ENCODE results near the gene C1orf52. TPM values are rescaled to one million over a fixed set of nuclear protein-coding genes. Genes with fewer than 3 reads are reported as not detected.

C1orf52 gene
- total RNA-seq, 3 donors from 2014 or later, result 11.6 to 21.6 (median 15.0) TPM

DNA sequence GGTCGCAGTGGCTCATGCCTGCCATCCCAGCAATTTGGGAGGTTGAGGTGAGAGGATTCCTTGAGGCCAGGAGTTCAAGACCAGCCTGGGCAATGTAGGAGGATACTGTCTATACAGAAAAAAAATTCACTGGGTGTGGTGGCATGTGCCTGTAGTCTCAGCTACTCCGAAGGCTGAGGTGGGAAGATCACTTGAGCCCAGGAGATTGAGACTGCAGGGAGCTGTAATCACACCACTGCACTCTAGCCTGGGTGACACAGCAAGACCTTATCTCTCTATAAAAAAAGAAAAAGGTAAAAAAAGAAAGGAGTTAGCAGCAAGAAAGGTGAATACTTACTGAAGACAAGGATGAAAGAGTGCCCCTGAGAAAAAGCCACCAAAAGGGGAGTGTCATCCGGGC lies 40.7 kb upstream of the C1orf52 start:
- DNase-seq (ENCODE audit: low spot score in 2 of 2), result no peak
- H3K27me3 ChIP-seq, result no peaks in the 10 kb centered on the region
- no peaks in the 10 kb centered on the region for H3K4me1 ChIP-seq
- intact Hi-C loops (cut with DNase I; ENCODE audit: low total_unique reads), result loop anchor here (10.0 kb wide), 1 partner anchor 275 kb away; no protein-coding TSS in a partner anchor
- no peaks in the 10 kb centered on the region for H3K36me3 ChIP-seq
- H3K27ac ChIP-seq, result peak overlapping the region in 1 of 2 donors; percentile 91
- TF ChIP-seq POLR2AphosphoS5 (IDR thresholded peaks at IDR 0.05) (no peak), POLR2A (IDR thresholded peaks at IDR 0.05) (no peak)
- TF ChIP-seq, protein P1, sequence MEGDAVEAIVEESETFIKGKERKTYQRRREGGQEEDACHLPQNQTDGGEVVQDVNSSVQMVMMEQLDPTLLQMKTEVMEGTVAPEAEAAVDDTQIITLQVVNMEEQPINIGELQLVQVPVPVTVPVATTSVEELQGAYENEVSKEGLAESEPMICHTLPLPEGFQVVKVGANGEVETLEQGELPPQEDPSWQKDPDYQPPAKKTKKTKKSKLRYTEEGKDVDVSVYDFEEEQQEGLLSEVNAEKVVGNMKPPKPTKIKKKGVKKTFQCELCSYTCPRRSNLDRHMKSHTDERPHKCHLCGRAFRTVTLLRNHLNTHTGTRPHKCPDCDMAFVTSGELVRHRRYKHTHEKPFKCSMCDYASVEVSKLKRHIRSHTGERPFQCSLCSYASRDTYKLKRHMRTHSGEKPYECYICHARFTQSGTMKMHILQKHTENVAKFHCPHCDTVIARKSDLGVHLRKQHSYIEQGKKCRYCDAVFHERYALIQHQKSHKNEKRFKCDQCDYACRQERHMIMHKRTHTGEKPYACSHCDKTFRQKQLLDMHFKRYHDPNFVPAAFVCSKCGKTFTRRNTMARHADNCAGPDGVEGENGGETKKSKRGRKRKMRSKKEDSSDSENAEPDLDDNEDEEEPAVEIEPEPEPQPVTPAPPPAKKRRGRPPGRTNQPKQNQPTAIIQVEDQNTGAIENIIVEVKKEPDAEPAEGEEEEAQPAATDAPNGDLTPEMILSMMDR (IDR thresholded peaks at IDR 0.05), result no peak
- H3K9me3 ChIP-seq, result no peaks in the 10 kb centered on the region
- no peak overlapping the region for H3K4me3 ChIP-seq

DNA sequence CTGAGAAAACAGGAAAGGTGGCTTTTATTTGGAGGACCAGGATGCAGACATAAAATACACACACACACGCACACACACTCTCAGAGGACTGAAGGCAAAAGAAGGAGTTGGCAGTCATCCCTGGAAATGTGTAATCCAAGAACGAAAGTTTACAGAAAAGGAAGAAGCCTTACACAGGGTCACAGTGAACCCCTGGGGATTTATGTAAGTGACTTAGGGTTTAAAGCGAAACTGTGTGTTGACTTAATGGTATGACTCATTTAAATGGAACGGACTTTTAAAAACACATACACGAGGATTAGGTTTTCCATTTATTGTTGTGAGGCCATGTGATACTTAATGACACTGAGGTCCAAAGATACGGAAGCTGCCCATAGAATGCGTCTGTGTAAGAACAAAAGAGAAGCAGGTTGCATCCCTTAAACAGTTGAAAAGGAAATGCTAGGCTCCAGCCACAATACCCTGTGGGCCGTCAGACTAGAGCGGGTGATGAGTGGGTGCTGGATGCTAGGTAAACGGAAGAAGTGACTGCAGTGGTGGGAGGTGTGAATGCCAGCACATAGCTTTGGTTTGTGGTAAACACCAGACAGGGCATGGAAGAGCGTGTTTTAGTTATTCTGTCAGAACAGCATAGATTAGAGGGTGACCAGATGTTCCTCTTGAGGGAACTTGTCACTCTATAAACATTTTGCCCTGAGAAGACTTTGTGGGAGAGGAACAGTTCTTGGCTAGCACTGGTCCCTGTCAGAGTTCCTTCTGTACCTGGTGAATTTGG lies 38.6 kb upstream of the C1orf52 start:
- no peaks in the 10 kb centered on the region for H3K4me1 ChIP-seq
- H3K36me3 ChIP-seq, result no peaks in the 10 kb centered on the region
- intact Hi-C loops (cut with DNase I; ENCODE audit: low total_unique reads), result no loop called here
- peak overlapping the region in 2 of 3 donors; percentile 20 to 26 for H3K4me3 ChIP-seq
- no peak for TF ChIP-seq POLR2A (IDR thresholded peaks at IDR 0.05)
- TF ChIP-seq POLR2AphosphoS5 (IDR thresholded peaks at IDR 0.05), result peak in 2 of 3 donors; percentile 70
- TF ChIP-seq, protein P1 (IDR thresholded peaks at IDR 0.05), result no peak
- no peaks in the 10 kb centered on the region for H3K27me3 ChIP-seq
- H3K9me3 ChIP-seq, result no peaks in the 10 kb centered on the region
- H3K27ac ChIP-seq, result peak overlapping the region; percentile 90 to 91
- DNase-seq (ENCODE audit: low spot score in 2 of 2), result peak in 1 of 2 donors; percentile 73

GRCh38 chr1:85297538-85297854 lies 38.0 kb upstream of the C1orf52 start:
- intact Hi-C loops (cut with DNase I; ENCODE audit: low total_unique reads), result no loop called here
- Histone ChIP-seq H3K27me3 (no peaks in the 10 kb centered on the region), H3K4me3 (peak overlapping the region in 2 of 3 donors; percentile 20 to 26), H3K27ac (peak overlapping the region; percentile 90 to 91), H3K9me3 (no peaks in the 10 kb centered on the region), H3K4me1 (no peaks in the 10 kb centered on the region), H3K36me3 (no peaks in the 10 kb centered on the region)
- DNase-seq (ENCODE audit: low spot score in 2 of 2), result no peak
- TF ChIP-seq POLR2A (IDR thresholded peaks at IDR 0.05) (no peak), POLR2AphosphoS5 (IDR thresholded peaks at IDR 0.05) (no peak)
- TF ChIP-seq, protein P1 (IDR thresholded peaks at IDR 0.05), result no peak

- H3K27ac ChIP-seq, result peak overlapping the region; percentile 90 to 91
- DNase-seq (ENCODE audit: low spot score in 2 of 2), result no peak
- no peaks in the 10 kb centered on the region for H3K27me3 ChIP-seq
- H3K4me1 ChIP-seq, result no peaks in the 10 kb centered on the region
- H3K36me3 ChIP-seq, result no peaks in the 10 kb centered on the region
- intact Hi-C loops (cut with DNase I; ENCODE audit: low total_unique reads), result no loop called here
- H3K9me3 ChIP-seq, result no peaks in the 10 kb centered on the region
- H3K4me3 ChIP-seq, result no peak overlapping the region
- TF ChIP-seq POLR2AphosphoS5 (IDR thresholded peaks at IDR 0.05) (no peak), POLR2A (IDR thresholded peaks at IDR 0.05) (no peak)
- TF ChIP-seq, protein P1 (IDR thresholded peaks at IDR 0.05), result no peak
These were observed 37.5 kb upstream of the C1orf52 start for GRCh38 chr1:85296980-85297379.

DNA sequence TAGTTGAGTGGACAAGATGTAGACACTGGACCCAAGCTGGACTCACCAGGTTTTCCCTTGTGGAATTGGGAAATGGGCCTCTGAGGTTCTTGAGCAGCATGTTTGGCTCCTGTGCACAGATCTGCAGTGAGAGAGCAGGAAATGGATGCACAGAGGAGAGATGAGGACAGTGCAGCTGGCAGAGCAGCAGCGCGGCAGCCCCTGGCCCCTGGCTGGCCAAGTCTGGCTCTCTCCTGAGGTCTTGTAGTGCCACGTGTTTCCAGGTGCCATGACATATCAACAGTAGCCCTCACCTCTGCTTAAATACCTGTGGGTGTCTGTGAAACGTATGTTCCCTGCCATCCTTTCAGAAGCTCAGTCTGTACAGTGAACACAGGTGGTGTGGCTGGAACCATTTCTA lies 36.2 kb upstream of the C1orf52 start:
- Histone ChIP-seq H3K27ac (no peak overlapping the region), H3K4me3 (no peak overlapping the region), H3K27me3 (no peaks in the 10 kb centered on the region), H3K9me3 (no peaks in the 10 kb centered on the region), H3K36me3 (no peaks in the 10 kb centered on the region), H3K4me1 (no peaks in the 10 kb centered on the region)
- no peak for TF ChIP-seq POLR2A (IDR thresholded peaks at IDR 0.05)
- TF ChIP-seq, protein P1 (IDR thresholded peaks at IDR 0.05), result no peak
- no peak for TF ChIP-seq POLR2AphosphoS5 (IDR thresholded peaks at IDR 0.05)
- intact Hi-C loops (cut with DNase I; ENCODE audit: low total_unique reads), result no loop called here
- no peak for DNase-seq (ENCODE audit: low spot score in 2 of 2)
